K562 (cell line): ENCODE results near the gene LRRC47. TPM values are rescaled to one million over a fixed set of nuclear protein-coding genes. Genes with fewer than 3 reads are reported as not detected.

Experiments
- BACH1 ChIP-seq: fragments of 200-800 bp; sonication (Bioruptor generic); IDR thresholded peaks from 2 replicates; pipeline ENCODE4 v1.6.1; 2016; ENCODE audit warnings: missing genetic modification characterization, missing compliant biosample characterization
- BHLHE40 ChIP-seq: IDR thresholded peaks from 2 replicates; pipeline ENCODE4 v1.6.1; 2011; ENCODE audit warnings: low read length, improper control_type of control experiment
- CTBP1 ChIP-seq: fragments of 450-650 bp; IDR thresholded peaks from 2 replicates; pipeline ENCODE4 v1.6.1; 2016; ENCODE audit warnings: borderline replicate concordance
- E2F3 ChIP-seq: fragments of 250-450 bp; sonication (Bioruptor Pico); IDR thresholded peaks from 2 replicates; pipeline ENCODE4 v1.4.0; 2020; ENCODE audit warnings: mild to moderate bottlenecking
- HMG20B ChIP-seq: fragments of 250-450 bp; sonication (Bioruptor Pico); IDR thresholded peaks from 2 replicates; pipeline ENCODE4 v1.5.0; 2021; ENCODE audit warnings: mild to moderate bottlenecking
- JUN ChIP-seq, 2 experiments: sonication (generic) in 1 of 2; formaldehyde crosslinking in 1 of 2; IDR thresholded peaks; 2 replicates each; pipeline versions ENCODE4 v1.6.1 to v1.8.0; 2012 to 2022; ENCODE audit warnings: borderline replicate concordance in 2 of 2, mild to moderate bottlenecking in 2 of 2, improper control_type of control experiment in 1 of 2, low read depth in 1 of 2, low read length in 1 of 2, missing genetic modification reagents in 1 of 2
- MBD2 ChIP-seq: sonication (generic); IDR thresholded peaks from 2 replicates; pipeline ENCODE4 v1.6.1; 2016; ENCODE audit warnings: low read depth, borderline replicate concordance
- MYC ChIP-seq, 2 experiments: fragments of 250-450 bp in 1 of 2; sonication (Bioruptor Pico) in 1 of 2; IDR thresholded peaks; 2 replicates each; pipeline versions ENCODE4 v1.5.1 to v1.6.1; 2012 to 2021; ENCODE audit warnings: low read depth in 2 of 2, borderline replicate concordance in 1 of 2, improper control_type of control experiment in 1 of 2, low read length in 1 of 2, mild to moderate bottlenecking in 1 of 2, moderate library complexity in 1 of 2
- NFXL1 ChIP-seq: fragments of 450-650 bp; formaldehyde crosslinking; IDR thresholded peaks from 2 replicates; pipeline ENCODE4 v1.4.0; 2021; ENCODE audit warnings: mild to moderate bottlenecking
- RBFOX2 ChIP-seq: fragments of 200-400 bp; formaldehyde crosslinking; IDR thresholded peaks from 2 replicates; pipeline ENCODE4 v1.6.1; 2017; ENCODE audit warnings: low read depth, mild to moderate bottlenecking, low read length, moderate library complexity
- RBM14 ChIP-seq: fragments of 200-400 bp; formaldehyde crosslinking; IDR thresholded peaks from 2 replicates; pipeline ENCODE4 v1.6.1; 2018; ENCODE audit warnings: low read depth, mild to moderate bottlenecking, low read length, moderate library complexity, borderline replicate concordance; ENCODE audit not compliant: insufficient read depth
- RFX5 ChIP-seq: IDR thresholded peaks from 2 replicates; pipeline ENCODE4 v1.6.1; 2011; ENCODE audit warnings: low read depth, mild to moderate bottlenecking, improper control_type of control experiment, low read length
- SMARCA4 ChIP-seq: fragments of 450-650 bp; IDR thresholded peaks from 2 replicates; pipeline ENCODE4 v1.6.1; 2016
- SPI1 ChIP-seq: IDR thresholded peaks from 2 replicates; pipeline ENCODE4 v1.6.1; 2011; ENCODE audit warnings: low read depth, low read length, control low read depth, borderline replicate concordance
- SRF ChIP-seq, 2 experiments: fragments of 250-450, 450-650 bp in 1 of 2; sonication (Bioruptor Pico) in 1 of 2; sonication (generic) in 1 of 2; formaldehyde crosslinking; IDR thresholded peaks; 2 replicates each; pipeline versions ENCODE4 v1.5.0 to v1.5.1; 2020 to 2022; ENCODE audit warnings: mild to moderate bottlenecking in 1 of 2, missing genetic modification reagents in 1 of 2
- SRSF7 ChIP-seq: fragments of 200-400 bp; formaldehyde crosslinking; optimal IDR thresholded peaks from 2 replicates; pipeline ENCODE3; 2017; ENCODE audit warnings: mild to moderate bottlenecking, low read depth, low read length
- ZNF217 ChIP-seq: sonication (generic); formaldehyde crosslinking; IDR thresholded peaks from 2 replicates; pipeline ENCODE4 v1.8.0; 2022; ENCODE audit warnings: mild to moderate bottlenecking, missing genetic modification reagents
- ZSCAN29 ChIP-seq: fragments of 450-650 bp; IDR thresholded peaks from 2 replicates; pipeline ENCODE4 v1.6.1; 2017
- polyA plus RNA-seq, 8 experiments: library from polyadenylated mRNA; depleted of rRNA in 4 of 8; stranded (reverse) in 5 of 8; unstranded in 3 of 8; fragments of >200 nt; fragmentation: Nextera tagmentation in 2 of 8; fragmentation: Illumina TruSeq in 1 of 8; extraction: Ambion mirVana in 2 of 8; extraction: Trizol in 1 of 8; gene quantifications; 2 replicates each; pipeline versions ENCODE4 v1.2.1 to v1.2.3, GENCODE V29; 2011 to 2014; ENCODE audit warnings: inconsistent platforms in 1 of 8, missing spikeins in 1 of 8
- total RNA-seq, 7 experiments: library from RNA; depleted of rRNA in 6 of 7; stranded (reverse); fragments of >200 nt in 6 of 7; fragmentation: Illumina TruSeq in 2 of 7; extraction: Trizol in 2 of 7; gene quantifications; 2 replicates each; pipeline versions ENCODE4 v1.2.1 to v1.2.3, GENCODE V29; 2011 to 2021; ENCODE audit warnings: low replicate concordance in 1 of 7
- TF ChIP-seq, protein P1 (sequence below): sonication (generic); formaldehyde crosslinking; IDR thresholded peaks from 2 replicates; pipeline ENCODE4 v1.8.0; 2022; ENCODE audit warnings: mild to moderate bottlenecking, missing genetic modification reagents
- TF ChIP-seq, protein P2 (sequence below), 2 experiments: fragments of 200-800 bp in 1 of 2; sonication (Bioruptor generic) in 1 of 2; sonication (generic) in 1 of 2; formaldehyde crosslinking in 1 of 2; IDR thresholded peaks in 1 of 2; conservative IDR thresholded peaks in 1 of 2; 2 replicates each; pipeline versions ENCODE4 v1.5.0 to v1.6.1; 2016 to 2020; ENCODE audit warnings: missing compliant biosample characterization in 1 of 2, missing genetic modification characterization in 1 of 2, missing genetic modification reagents in 1 of 2
- TF ChIP-seq, protein P3 (sequence below): sonication (generic); formaldehyde crosslinking; IDR thresholded peaks from 2 replicates; pipeline ENCODE4 v1.8.0; 2022; ENCODE audit warnings: mild to moderate bottlenecking, missing genetic modification reagents
- TF ChIP-seq, protein P4 (sequence below): fragments of 450-650 bp; IDR thresholded peaks from 2 replicates; pipeline ENCODE4 v1.6.1; 2016

The LRRC47 gene
- total and polyA plus RNA-seq, 9 of the 15 experiments (the other 6 are each of a cell fraction or from before 2014, with no cell fraction given), result 4.6 to 68.0 (median 35.9) TPM

DNA sequence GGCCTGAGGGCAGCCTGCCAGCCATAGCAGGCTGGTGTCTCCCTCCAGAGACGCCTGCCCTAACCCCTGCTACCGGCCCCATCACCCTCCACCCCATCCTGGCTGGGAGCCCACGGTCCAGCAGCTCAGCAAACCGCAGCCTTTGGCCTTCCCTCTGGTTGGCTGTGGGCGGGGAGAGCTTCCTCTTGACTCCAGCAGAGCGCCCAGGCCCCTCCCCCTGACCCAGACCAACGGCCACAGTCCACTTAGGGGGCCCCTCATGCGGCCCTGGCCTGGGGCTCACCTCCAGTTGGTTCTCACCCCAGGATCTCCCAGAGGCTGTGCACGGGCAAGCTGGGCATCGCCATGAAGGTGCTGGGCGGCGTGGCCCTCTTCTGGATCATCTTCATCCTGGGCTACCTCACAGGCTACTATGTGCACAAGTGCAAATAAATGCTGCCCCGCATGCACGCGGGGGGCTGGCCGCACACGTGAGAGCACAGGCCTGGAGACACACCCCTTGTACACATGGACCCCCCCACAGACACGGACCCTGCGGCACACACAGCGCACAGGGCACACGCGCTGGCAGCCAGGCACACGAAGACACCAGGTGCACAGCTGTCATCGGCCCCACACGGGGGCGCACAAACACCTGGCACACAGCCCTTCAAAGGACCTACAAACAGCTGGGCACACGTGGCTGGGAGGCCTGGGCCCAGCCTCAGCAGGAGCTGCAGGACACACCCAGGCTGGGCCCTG, 20.6 kb downstream of the LRRC47 start (continued):
- TF ChIP-seq HMG20B (CRISPR knock-in tag) (no peak), BACH1 (tag) (no peak), CTBP1 (peak; percentile 83), SPI1 (no peak), E2F3 (CRISPR knock-in tag) (peak; percentile 41; the same call in 1 of the 2 replicates), RFX5 (no peak), ZSCAN29 (peak; percentile 39; the same call in 1 of the 2 replicates), MBD2 (peak; percentile 48; the same call in 1 of the 2 replicates), JUN (IDR thresholded peaks at IDR 0.05; ENCODE audit: borderline replicate concordance, low read depth, low read length) (peak; percentile 61; the same call in 1 of the 2 replicates), JUN (CRISPR knock-in tag; IDR thresholded peaks at IDR 0.05; ENCODE audit: borderline replicate concordance) (no peak; the same call in 1 of the 2 replicates), ZNF217 (CRISPR knock-in tag) (0 out of 2 replicates have a peak, but pooled peaks have one; percentile 3), RBM14 (0 out of 2 replicates have a peak, but pooled peaks have one; percentile 46), NFXL1 (CRISPR knock-in tag) (no peak), SRSF7 (no peak), SRF (CRISPR knock-in tag; IDR thresholded peaks at IDR 0.05) (peak in 1 of 2 experiments; percentile 57; a peak in 1 of 4 replicates), RBFOX2 (peak; percentile 68; the same call in 1 of the 2 replicates), BHLHE40 (peak; percentile 83), SMARCA4 (peak; percentile 32; the same call in 1 of the 2 replicates), MYC (IDR thresholded peaks at IDR 0.05; ENCODE audit: low read depth, low read length) (peak; percentile 97), MYC (CRISPR knock-in tag; IDR thresholded peaks at IDR 0.05; ENCODE audit: borderline replicate concordance, low read depth) (peak; percentile 88)
- TF ChIP-seq, protein P1, sequence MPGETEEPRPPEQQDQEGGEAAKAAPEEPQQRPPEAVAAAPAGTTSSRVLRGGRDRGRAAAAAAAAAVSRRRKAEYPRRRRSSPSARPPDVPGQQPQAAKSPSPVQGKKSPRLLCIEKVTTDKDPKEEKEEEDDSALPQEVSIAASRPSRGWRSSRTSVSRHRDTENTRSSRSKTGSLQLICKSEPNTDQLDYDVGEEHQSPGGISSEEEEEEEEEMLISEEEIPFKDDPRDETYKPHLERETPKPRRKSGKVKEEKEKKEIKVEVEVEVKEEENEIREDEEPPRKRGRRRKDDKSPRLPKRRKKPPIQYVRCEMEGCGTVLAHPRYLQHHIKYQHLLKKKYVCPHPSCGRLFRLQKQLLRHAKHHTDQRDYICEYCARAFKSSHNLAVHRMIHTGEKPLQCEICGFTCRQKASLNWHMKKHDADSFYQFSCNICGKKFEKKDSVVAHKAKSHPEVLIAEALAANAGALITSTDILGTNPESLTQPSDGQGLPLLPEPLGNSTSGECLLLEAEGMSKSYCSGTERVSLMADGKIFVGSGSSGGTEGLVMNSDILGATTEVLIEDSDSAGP, result peak; percentile 60; the same call in 1 of the 2 replicates
- TF ChIP-seq, protein P2, sequence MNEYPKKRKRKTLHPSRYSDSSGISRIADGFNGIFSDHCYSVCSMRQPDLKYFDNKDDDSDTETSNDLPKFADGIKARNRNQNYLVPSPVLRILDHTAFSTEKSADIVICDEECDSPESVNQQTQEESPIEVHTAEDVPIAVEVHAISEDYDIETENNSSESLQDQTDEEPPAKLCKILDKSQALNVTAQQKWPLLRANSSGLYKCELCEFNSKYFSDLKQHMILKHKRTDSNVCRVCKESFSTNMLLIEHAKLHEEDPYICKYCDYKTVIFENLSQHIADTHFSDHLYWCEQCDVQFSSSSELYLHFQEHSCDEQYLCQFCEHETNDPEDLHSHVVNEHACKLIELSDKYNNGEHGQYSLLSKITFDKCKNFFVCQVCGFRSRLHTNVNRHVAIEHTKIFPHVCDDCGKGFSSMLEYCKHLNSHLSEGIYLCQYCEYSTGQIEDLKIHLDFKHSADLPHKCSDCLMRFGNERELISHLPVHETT (CRISPR knock-in tag; conservative IDR thresholded peaks at IDR 0.05 in 1 of 2, IDR thresholded peaks at IDR 0.05 in 1 of 2), result peak in 1 of 2 experiments; percentile 68; a peak in 1 of 4 replicates
- TF ChIP-seq, protein P3, sequence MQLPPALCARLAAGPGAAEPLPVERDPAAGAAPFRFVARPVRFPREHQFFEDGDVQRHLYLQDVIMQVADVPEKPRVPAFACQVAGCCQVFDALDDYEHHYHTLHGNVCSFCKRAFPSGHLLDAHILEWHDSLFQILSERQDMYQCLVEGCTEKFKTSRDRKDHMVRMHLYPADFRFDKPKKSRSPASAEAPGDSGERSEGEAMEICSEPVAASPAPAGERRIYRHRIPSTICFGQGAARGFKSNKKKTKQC (CRISPR knock-in tag), result peak; percentile 91
- TF ChIP-seq, protein P4, sequence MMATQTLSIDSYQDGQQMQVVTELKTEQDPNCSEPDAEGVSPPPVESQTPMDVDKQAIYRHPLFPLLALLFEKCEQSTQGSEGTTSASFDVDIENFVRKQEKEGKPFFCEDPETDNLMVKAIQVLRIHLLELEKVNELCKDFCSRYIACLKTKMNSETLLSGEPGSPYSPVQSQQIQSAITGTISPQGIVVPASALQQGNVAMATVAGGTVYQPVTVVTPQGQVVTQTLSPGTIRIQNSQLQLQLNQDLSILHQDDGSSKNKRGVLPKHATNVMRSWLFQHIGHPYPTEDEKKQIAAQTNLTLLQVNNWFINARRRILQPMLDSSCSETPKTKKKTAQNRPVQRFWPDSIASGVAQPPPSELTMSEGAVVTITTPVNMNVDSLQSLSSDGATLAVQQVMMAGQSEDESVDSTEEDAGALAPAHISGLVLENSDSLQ, result 0 out of 2 replicates have a peak, but pooled peaks have one; percentile 6
